H1 (cell line): Measurements from ENCODE around the gene SCN10A. TPM values are rescaled to one million over a fixed set of nuclear protein-coding genes. Genes with fewer than 3 reads are reported as not detected.

Experiments used
- CBX8 ChIP-seq: fragments of 300-800, 300-1000 bp; sonication (generic); IDR thresholded peaks from 2 replicates; pipeline ENCODE4 v1.7.1; 2016; ENCODE audit warnings: low read depth, low read length, borderline replicate concordance
- CHD2 ChIP-seq: IDR thresholded peaks from 2 replicates; pipeline ENCODE4 v1.6.1; 2012; ENCODE audit warnings: low read length, improper control_type of control experiment
- E2F6 ChIP-seq: IDR thresholded peaks from 2 replicates; pipeline ENCODE4 v1.6.1; 2012; ENCODE audit warnings: inconsistent platforms
- EP300 ChIP-seq, 2 experiments: IDR thresholded peaks; 1 replicate in 1 of 2; 2 replicates in 1 of 2; pipeline ENCODE4 v1.6.1; 2011 to 2012; ENCODE audit warnings: low read depth in 2 of 2, low read length in 2 of 2, mild to moderate bottlenecking in 2 of 2, borderline replicate concordance in 1 of 2, inconsistent platforms in 1 of 2, moderate library complexity in 1 of 2
- EZH2 ChIP-seq: fragments of 200-600 bp; sonication (generic); IDR thresholded peaks from 2 replicates; pipeline ENCODE4 v1.7.1; 2012; ENCODE audit warnings: low read depth, mild to moderate bottlenecking, moderate library complexity, low read length, inconsistent platforms; ENCODE audit not compliant: severe bottlenecking
- RBBP5 ChIP-seq: IDR thresholded peaks from 2 replicates; pipeline ENCODE4 v1.7.1; 2012; ENCODE audit warnings: low read depth, mild to moderate bottlenecking, inconsistent platforms, low read length, moderate library complexity, borderline replicate concordance
- SIN3A ChIP-seq, 2 experiments: IDR thresholded peaks in 1 of 2; conservative IDR thresholded peaks in 1 of 2; 2 replicates each; pipeline ENCODE4 v1.6.1; 2011 to 2012; ENCODE audit warnings: low read length in 2 of 2, improper control_type of control experiment in 1 of 2, low read depth in 1 of 2, mild to moderate bottlenecking in 1 of 2
- SP4 ChIP-seq: IDR thresholded peaks from 2 replicates; pipeline ENCODE4 v1.6.1; 2012; ENCODE audit warnings: low read length, inconsistent platforms
- TAF7 ChIP-seq: optimal IDR thresholded peaks from 2 replicates; pipeline ENCODE3; 2011; ENCODE audit warnings: low read depth, mild to moderate bottlenecking, inconsistent platforms, low read length, moderate library complexity, borderline replicate concordance
- TCF12 ChIP-seq: IDR thresholded peaks from 2 replicates; pipeline ENCODE4 v1.6.1; 2011; ENCODE audit warnings: low read depth, mild to moderate bottlenecking, low read length
- polyA plus RNA-seq, 7 experiments: library from polyadenylated mRNA; depleted of rRNA in 3 of 7; stranded (reverse) in 5 of 7; unstranded in 2 of 7; fragments of >200 nt in 5 of 7; fragments of 200-250 nt in 2 of 7; gene quantifications; 1 replicate in 5 of 7; 2 replicates in 1 of 7; 4 replicates in 1 of 7; pipeline versions ENCODE4 v1.2.1 to v1.2.3, GENCODE V29; 2011 to 2013; ENCODE audit warnings: missing spikeins in 2 of 7, mixed read lengths in 2 of 7
- total RNA-seq: library from RNA; stranded (reverse); fragmentation: NEBNext Ultra II Directional; extraction: Animal tissue kit (Norgen Biotek cat#: 25700); gene quantifications from 2 replicates; pipeline ENCODE4 v1.2.1, GENCODE V29; 2021

The SCN10A gene
- total and polyA plus RNA-seq, 2 of the 8 experiments (the other 6 are each of a cell fraction or from before 2014, with no cell fraction given) = not detected

GRCh38 chr3:38805004-38805403 is 11.0 kb downstream of the SCN10A start (continued):
- TF ChIP-seq CBX8 = no peak
- TF ChIP-seq TCF12 = no peak
- no peak for TF ChIP-seq EP300 (IDR thresholded peaks at IDR 0.05; ENCODE audit: borderline replicate concordance in 1 of 2, low read depth in 2 of 2, low read length in 2 of 2)
- TF ChIP-seq CHD2 = no peak
- no peak for TF ChIP-seq E2F6
- no peak for TF ChIP-seq EZH2
- no peak for TF ChIP-seq TAF7
- no peak for TF ChIP-seq RBBP5
- TF ChIP-seq SIN3A (conservative IDR thresholded peaks at IDR 0.05 in 1 of 2, IDR thresholded peaks at IDR 0.05 in 1 of 2; ENCODE audit: low read depth in 1 of 2, low read length in 2 of 2) = no peak
- TF ChIP-seq SP4 = no peak
